Spleen (tissue), 11 donors: ENCODE results near the gene NDE1. TPM values are rescaled to one million over a fixed set of nuclear protein-coding genes. Genes with fewer than 3 reads are reported as not detected.
"Not testable (repeated sequence)": the region's sequence is repeated elsewhere in the genome, so short reads cannot be mapped to it uniquely, and the experiment has no call there.

Source experiments
- DNase-seq: peaks from one replicate; pipeline ENCODE4 v3.0.0-alpha.2; 2020
- H3K27ac ChIP-seq, 8 donors: fragments of 200-600 bp; sonication (generic) in 7 of 8; 1 replicate in 4 of 8; 2 replicates in 4 of 8; pipeline versions ENCODE4 v1.5.0 to v1.8.0; 2016 to 2021; ENCODE audit warnings: inconsistent platforms in 4 of 8, mild to moderate bottlenecking in 4 of 8, moderate library complexity in 1 of 8
- H3K27me3 ChIP-seq, 7 donors: fragments of 200-600 bp; sonication (generic) in 6 of 7; replicated peaks in 1 of 7; 1 replicate in 4 of 7; 2 replicates in 3 of 7; pipeline versions ENCODE4 v1.5.0 to v1.8.0; 2016 to 2021; ENCODE audit warnings: inconsistent platforms in 3 of 7, mild to moderate bottlenecking in 1 of 7
- H3K36me3 ChIP-seq, 6 donors: fragments of 200-600 bp; sonication (generic) in 5 of 6; 1 replicate in 4 of 6; 2 replicates in 2 of 6; pipeline versions ENCODE4 v1.5.0 to v1.8.0; 2016 to 2021; ENCODE audit warnings: inconsistent platforms in 2 of 6
- H3K4me1 ChIP-seq, 6 donors: fragments of 200-600 bp; sonication (generic) in 5 of 6; 1 replicate in 3 of 6; 2 replicates in 3 of 6; pipeline versions ENCODE4 v1.5.0 to v1.8.0; 2016 to 2021; ENCODE audit warnings: inconsistent platforms in 3 of 6
- H3K4me3 ChIP-seq, 8 donors: fragments of 200-600 bp; sonication (generic) in 7 of 8; 1 replicate in 4 of 8; 2 replicates in 4 of 8; pipeline versions ENCODE4 v1.5.0 to v1.8.0; 2016 to 2021; ENCODE audit warnings: inconsistent platforms in 4 of 8, mild to moderate bottlenecking in 4 of 8, moderate library complexity in 2 of 8
- H3K9me3 ChIP-seq, 8 donors: fragments of 200-600 bp; sonication (generic) in 7 of 8; 1 replicate in 4 of 8; 2 replicates in 4 of 8; pipeline versions ENCODE4 v1.5.0 to v1.8.0; 2016 to 2021; ENCODE audit warnings: inconsistent platforms in 4 of 8
- POLR2A ChIP-seq, 3 donors: fragments of 450-650 bp; IDR thresholded peaks; one replicate each; pipeline ENCODE4 v1.5.1; 2017; ENCODE audit warnings: antibody characterized with exemption in 3 of 3, mild to moderate bottlenecking in 1 of 3
- POLR2AphosphoS5 ChIP-seq, 3 donors: sonication (generic); formaldehyde crosslinking; IDR thresholded peaks; one replicate each; pipeline ENCODE4 v1.5.1; 2017; ENCODE audit warnings: antibody characterized with exemption in 3 of 3
- WGBS, 5 donors: extraction: QIAGEN DNeasy Blood & Tissue Kit in 3 of 5; methylation state at CpG; one replicate each; pipeline versions ENCODE4 v1.1.5 to v1.1.7; 2013 to 2018; 5-methylcytosine and 5-hydroxymethylcytosine counted together
- intact Hi-C: fragments of 100-400 bp; cut with DNase I; formaldehyde crosslinking; loops from one replicate; pipeline ENCODE4 v1.15.0; 2023; ENCODE audit warnings: low total_unique reads
- polyA plus RNA-seq, 3 donors: library from polyadenylated mRNA; stranded (reverse); fragments of 200-250 nt; gene quantifications; one replicate each; pipeline ENCODE4 v1.2.1, GENCODE V29; 2013
- total RNA-seq, 7 donors: library from RNA; depleted of rRNA in 3 of 7; stranded (reverse); fragments of >200 nt in 3 of 7; fragmentation: NEBNext Ultra II Directional in 4 of 7; extraction: Animal tissue kit (Norgen Biotek cat#: 25700) in 4 of 7; gene quantifications; one replicate each; pipeline versions ENCODE4 v1.1.0 to v1.2.1, GENCODE V29; 2016 to 2021
- TF ChIP-seq, protein P1 (sequence below), 11 experiments: fragments of 200-600 bp in 7 of 11; fragments of 450-650 bp in 4 of 11; sonication (generic) in 4 of 11; IDR thresholded peaks in 8 of 11; conservative IDR thresholded peaks in 3 of 11; 1 replicate in 7 of 11; 2 replicates in 4 of 11; pipeline versions ENCODE4 v1.4.0 to v1.8.0; 2016 to 2021; ENCODE audit warnings: antibody characterized with exemption in 11 of 11, inconsistent platforms in 4 of 11, mild to moderate bottlenecking in 1 of 11
- donor health status: healthy with polysubstance abuse.
- donor health status: DM: no; HTN: no; CAD: no; lungs with moderate emphysema.
- donor health status: DM: no; HTN: no; CAD: no.
- donor health status: Bipolar disorder and iron deficiency.
- donor health status: healthy.
- donor health status: DM: no; HTN: no; CAD: no.
- donor health status: DM: yes; HTN: yes; CAD: no.

The NDE1 gene
- total and polyA plus RNA-seq, 10 donors: 8.7 to 69.6 (median 57.5) TPM

- H3K36me3 ChIP-seq: peaks cover 0 to 22% (median 9%) of the 10 kb centered on the region in 6 donors
- H3K27me3 ChIP-seq: no peaks in the 10 kb centered on the region
- H3K9me3 ChIP-seq: no peaks in the 10 kb centered on the region
- H3K4me3 ChIP-seq: peak within 1 kb of the TSS; percentile 59 to 92 (median 86)
- 0 to 1% (median 0%) methylated on average over 52 to 58 of the region's 58 CpGs for whole genome bisulfite sequencing, 5 donors
- TF ChIP-seq POLR2A (IDR thresholded peaks at IDR 0.05) (peak; percentile 75 to 97 (median 92)), POLR2AphosphoS5 (IDR thresholded peaks at IDR 0.05) (peak; percentile 98 to 99 (median 99))
- TF ChIP-seq, protein P1, sequence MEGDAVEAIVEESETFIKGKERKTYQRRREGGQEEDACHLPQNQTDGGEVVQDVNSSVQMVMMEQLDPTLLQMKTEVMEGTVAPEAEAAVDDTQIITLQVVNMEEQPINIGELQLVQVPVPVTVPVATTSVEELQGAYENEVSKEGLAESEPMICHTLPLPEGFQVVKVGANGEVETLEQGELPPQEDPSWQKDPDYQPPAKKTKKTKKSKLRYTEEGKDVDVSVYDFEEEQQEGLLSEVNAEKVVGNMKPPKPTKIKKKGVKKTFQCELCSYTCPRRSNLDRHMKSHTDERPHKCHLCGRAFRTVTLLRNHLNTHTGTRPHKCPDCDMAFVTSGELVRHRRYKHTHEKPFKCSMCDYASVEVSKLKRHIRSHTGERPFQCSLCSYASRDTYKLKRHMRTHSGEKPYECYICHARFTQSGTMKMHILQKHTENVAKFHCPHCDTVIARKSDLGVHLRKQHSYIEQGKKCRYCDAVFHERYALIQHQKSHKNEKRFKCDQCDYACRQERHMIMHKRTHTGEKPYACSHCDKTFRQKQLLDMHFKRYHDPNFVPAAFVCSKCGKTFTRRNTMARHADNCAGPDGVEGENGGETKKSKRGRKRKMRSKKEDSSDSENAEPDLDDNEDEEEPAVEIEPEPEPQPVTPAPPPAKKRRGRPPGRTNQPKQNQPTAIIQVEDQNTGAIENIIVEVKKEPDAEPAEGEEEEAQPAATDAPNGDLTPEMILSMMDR (IDR thresholded peaks at IDR 0.05 in 8 of 11, conservative IDR thresholded peaks at IDR 0.05 in 3 of 11): peak in 9 of 11 experiments; percentile 12 to 61 (median 43)
- peak within 1 kb of the TSS; percentile 95 to 100 (median 99) for H3K27ac ChIP-seq
- H3K4me1 ChIP-seq: peaks cover 32 to 55% (median 48%) of the 10 kb centered on the region in 6 donors
- intact Hi-C loops: no loop called here
- peak; percentile 99 for DNase-seq
Measured at GRCh38 chr16:15643048-15643945, 6.7 kb upstream of the NDE1 start, which contains the start of gene MARF1. MARF1 (minus strand) TSS chr16:15643154; CDS start chr16:15639233, 3,921 bp downstream.

DNA sequence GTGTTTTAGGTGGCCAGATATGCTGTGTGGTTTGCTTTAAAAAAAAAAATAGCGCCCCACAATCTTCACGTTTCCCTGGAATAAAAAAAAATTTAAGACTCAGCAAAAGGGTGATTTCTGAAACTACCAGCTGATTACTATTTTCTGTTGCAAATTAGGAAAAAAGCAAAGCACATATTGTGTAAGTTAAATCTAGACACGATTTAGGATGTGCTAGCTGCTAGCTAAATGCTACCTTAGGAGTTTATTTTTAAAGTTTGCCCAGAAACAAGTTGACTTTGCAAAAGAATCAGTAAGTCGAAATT, 6.1 kb upstream of the NDE1 start:
- no peak for DNase-seq
- Histone ChIP-seq H3K36me3 (peaks cover 0 to 16% (median 3%) of the 10 kb centered on the region in 6 donors), H3K27ac (peak overlapping the region; percentile 95 to 100 (median 99)), H3K27me3 (no peaks in the 10 kb centered on the region), H3K4me3 (peak overlapping the region in 7 of 8 donors; percentile 59 to 92 (median 88)), H3K4me1 (peaks cover 30 to 49% (median 42%) of the 10 kb centered on the region in 6 donors), H3K9me3 (no peaks in the 10 kb centered on the region)
- TF ChIP-seq POLR2A (IDR thresholded peaks at IDR 0.05): no peak
- no peak for TF ChIP-seq POLR2AphosphoS5 (IDR thresholded peaks at IDR 0.05)
- TF ChIP-seq, protein P1 (IDR thresholded peaks at IDR 0.05 in 8 of 11, conservative IDR thresholded peaks at IDR 0.05 in 3 of 11): no peak
- intact Hi-C loops: no loop called here
- WGBS, 5 donors: 14 to 19% (median 16%) methylated on average over 4 of the region's 4 CpGs

DNA sequence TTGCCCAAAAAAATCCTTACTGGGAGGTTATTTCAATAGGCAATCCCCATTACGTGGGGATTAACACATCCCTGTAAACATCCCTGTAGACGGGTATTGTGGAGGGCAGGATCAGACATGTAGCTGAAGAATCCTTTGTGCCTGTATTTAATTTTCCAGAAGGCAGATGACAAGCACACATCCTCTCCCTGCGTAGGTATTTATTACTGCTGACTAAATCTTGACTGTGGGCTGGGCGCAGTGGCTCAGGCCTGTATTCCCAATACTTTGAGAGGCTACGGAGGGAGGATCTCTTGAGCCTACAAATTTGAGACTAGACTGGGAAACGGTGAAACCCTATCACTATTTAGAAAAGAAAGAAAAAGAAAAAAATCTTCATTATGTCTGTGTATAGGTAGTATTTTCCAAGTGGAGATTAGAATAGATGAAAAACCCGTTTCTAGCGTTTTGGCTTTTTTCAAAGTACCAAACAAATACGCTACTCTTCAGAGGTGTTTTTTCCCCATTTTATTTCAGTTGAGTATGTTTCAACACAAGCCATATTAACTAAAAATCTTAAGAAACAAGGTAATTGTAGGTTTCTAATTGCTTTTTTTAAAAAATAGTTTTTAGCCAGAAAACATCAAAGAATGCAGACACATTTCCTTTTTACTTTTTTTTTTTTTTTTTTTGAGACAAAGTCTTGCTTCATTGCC, 5.6 kb upstream of the NDE1 start:
- WGBS, 5 donors: 75 to 87% (median 80%) methylated on average over 9 of the region's 9 CpGs
- Histone ChIP-seq H3K27me3 (no peaks in the 10 kb centered on the region), H3K4me3 (peak overlapping the region in 2 of 8 donors; percentile 84 to 92), H3K27ac (peak overlapping the region; percentile 95 to 100 (median 99)), H3K4me1 (peaks cover 29 to 48% (median 41%) of the 10 kb centered on the region in 6 donors), H3K9me3 (no peaks in the 10 kb centered on the region), H3K36me3 (peaks cover 0 to 11% (median 0%) of the 10 kb centered on the region in 6 donors)
- intact Hi-C loops: no loop called here
- DNase-seq: no peak
- TF ChIP-seq POLR2AphosphoS5 (IDR thresholded peaks at IDR 0.05) (no peak), POLR2A (IDR thresholded peaks at IDR 0.05) (no peak)
- TF ChIP-seq, protein P1 (IDR thresholded peaks at IDR 0.05 in 8 of 11, conservative IDR thresholded peaks at IDR 0.05 in 3 of 11): no peak

GRCh38 chr16:15644962-15645465, 5.0 kb upstream of the NDE1 start:
- H3K36me3 ChIP-seq, intact Hi-C loops, H3K9me3 ChIP-seq, H3K27ac ChIP-seq, H3K4me3 ChIP-seq, H3K27me3 ChIP-seq, DNase-seq: not testable (repeated sequence)
- H3K4me1 ChIP-seq: peaks cover 24 to 47% (median 38%) of the 10 kb centered on the region in 6 donors
- WGBS, 5 donors: 87 to 93% (median 92%) methylated on average over 10 of the region's 10 CpGs

- H3K9me3 ChIP-seq, H3K36me3 ChIP-seq, H3K4me3 ChIP-seq, H3K27ac ChIP-seq, DNase-seq, H3K27me3 ChIP-seq, intact Hi-C loops: not testable (repeated sequence)
- 83 to 91% (median 83%) methylated on average over 13 of the region's 13 CpGs for WGBS, 5 donors
- H3K4me1 ChIP-seq: peaks cover 17 to 43% (median 32%) of the 10 kb centered on the region in 6 donors
Measured at GRCh38 chr16:15646557-15647293, 3.3 kb upstream of the NDE1 start.
